ENCODE data around the gene CABP7.

The CABP7 gene

GRCh38 chr22:29679316-29679715, 40.5 kb upstream of the CABP7 start:
- no peaks in the 10 kb centered on the region for H4K20me1 ChIP-seq (ENCODE audit: insufficient read depth)
- no peak overlapping the region for H3K27ac ChIP-seq
- no peak overlapping the region for H3K9ac ChIP-seq
- no peak overlapping the region for H3K4me3 ChIP-seq (IDR thresholded peaks at IDR 0.05; ENCODE audit: insufficient read depth, low read depth, low read length)
- no peaks in the 10 kb centered on the region for H3K27me3 ChIP-seq (ENCODE audit: insufficient read depth, low read depth)
- no peaks in the 10 kb centered on the region for H3K4me1 ChIP-seq (ENCODE audit: low read depth, poor library complexity, severe bottlenecking)
- H2AFZ ChIP-seq (ENCODE audit: low read depth) = no peak overlapping the region
- no peak overlapping the region for H3K4me2 ChIP-seq
- H3K79me2 ChIP-seq (ENCODE audit: insufficient read depth, low read depth) = no peaks in the 10 kb centered on the region
- TF ChIP-seq CTCF (conservative IDR thresholded peaks at IDR 0.05; ENCODE audit: low read depth, low read length) = no peak
- no peaks in the 10 kb centered on the region for H3K36me3 ChIP-seq (ENCODE audit: insufficient read depth)

GRCh38 chr22:29683536-29683935, 36.3 kb upstream of the CABP7 start:
- Histone ChIP-seq H3K79me2 (ENCODE audit: insufficient read depth, low read depth) (no peaks in the 10 kb centered on the region), H2AFZ (ENCODE audit: low read depth) (no peak overlapping the region), H3K9ac (no peak overlapping the region), H3K27me3 (ENCODE audit: insufficient read depth, low read depth) (no peaks in the 10 kb centered on the region), H3K4me2 (no peak overlapping the region), H3K4me1 (ENCODE audit: low read depth, poor library complexity, severe bottlenecking) (no peaks in the 10 kb centered on the region), H4K20me1 (ENCODE audit: insufficient read depth) (no peaks in the 10 kb centered on the region), H3K36me3 (ENCODE audit: insufficient read depth) (no peaks in the 10 kb centered on the region), H3K4me3 (IDR thresholded peaks at IDR 0.05; ENCODE audit: insufficient read depth, low read depth, low read length) (no peak overlapping the region), H3K27ac (no peak overlapping the region)
- TF ChIP-seq CTCF (conservative IDR thresholded peaks at IDR 0.05; ENCODE audit: low read depth, low read length) = no peak

GRCh38 chr22:29684244-29684643, 35.6 kb upstream of the CABP7 start:
- H3K4me1 ChIP-seq (ENCODE audit: low read depth, poor library complexity, severe bottlenecking) = no peaks in the 10 kb centered on the region
- H3K27ac ChIP-seq = no peak overlapping the region
- no peak overlapping the region for H3K9ac ChIP-seq
- H4K20me1 ChIP-seq (ENCODE audit: insufficient read depth) = no peaks in the 10 kb centered on the region
- H3K4me3 ChIP-seq (IDR thresholded peaks at IDR 0.05; ENCODE audit: insufficient read depth, low read depth, low read length) = no peak overlapping the region
- no peaks in the 10 kb centered on the region for H3K36me3 ChIP-seq (ENCODE audit: insufficient read depth)
- no peak for TF ChIP-seq CTCF (conservative IDR thresholded peaks at IDR 0.05; ENCODE audit: low read depth, low read length)
- H3K27me3 ChIP-seq (ENCODE audit: insufficient read depth, low read depth) = no peaks in the 10 kb centered on the region
- no peaks in the 10 kb centered on the region for H3K79me2 ChIP-seq (ENCODE audit: insufficient read depth, low read depth)
- no peak overlapping the region for H2AFZ ChIP-seq (ENCODE audit: low read depth)
- no peak overlapping the region for H3K4me2 ChIP-seq

- H3K4me2 ChIP-seq = no peak overlapping the region
- H3K27ac ChIP-seq = no peak overlapping the region
- H3K79me2 ChIP-seq (ENCODE audit: insufficient read depth, low read depth) = no peaks in the 10 kb centered on the region
- no peak for TF ChIP-seq CTCF (conservative IDR thresholded peaks at IDR 0.05; ENCODE audit: low read depth, low read length)
- no peaks in the 10 kb centered on the region for H3K36me3 ChIP-seq (ENCODE audit: insufficient read depth)
- H3K9ac ChIP-seq = no peak overlapping the region
- no peak overlapping the region for H2AFZ ChIP-seq (ENCODE audit: low read depth)
- H3K27me3 ChIP-seq (ENCODE audit: insufficient read depth, low read depth) = no peaks in the 10 kb centered on the region
- H3K4me1 ChIP-seq (ENCODE audit: low read depth, poor library complexity, severe bottlenecking) = no peaks in the 10 kb centered on the region
- H4K20me1 ChIP-seq (ENCODE audit: insufficient read depth) = no peaks in the 10 kb centered on the region
- H3K4me3 ChIP-seq (IDR thresholded peaks at IDR 0.05; ENCODE audit: insufficient read depth, low read depth, low read length) = no peak overlapping the region
Measured at GRCh38 chr22:29689206-29689879, 30.5 kb upstream of the CABP7 start.
